DLD1 (cell line): ENCODE data around the gene OR7A10.

Experiments used
- in situ Hi-C: cut with HindIII; loops from 2 replicates; pipeline ENCODE4 v1.10.0; 2017; ENCODE audit warnings: low sequenced_read_pairs

The OR7A10 gene

GRCh38 chr19:14848822-14849221 is at the start of gene OR7A10:
TSS of gene OR7A10 (minus strand) at chr19:14848922. CDS start at chr19:14841877, 7,045 bp downstream.
- in situ Hi-C loops, result no loop called here

GRCh38 chr19:14890643-14891379 is 42.1 kb upstream of the OR7A10 start:
- in situ Hi-C loops, result no loop called here

GRCh38 chr19:14889994-14890642 is 41.4 kb upstream of the OR7A10 start:
- in situ Hi-C loops, result no loop called here

GRCh38 chr19:14886032-14886431 is 37.3 kb upstream of the OR7A10 start, which contains the start of gene OR7A17:
TSS of gene OR7A17 (minus strand) at chr19:14886132. CDS start at chr19:14881355, 4,777 bp downstream.
- in situ Hi-C loops, result no loop called here

GRCh38 chr19:14871619-14872230 is 23.0 kb upstream of the OR7A10 start:
- in situ Hi-C loops, result no loop called here

- in situ Hi-C loops, result no loop called here
Observed at GRCh38 chr19:14868497-14868896, 19.8 kb upstream of the OR7A10 start.

- in situ Hi-C loops, result no loop called here
Observed at GRCh38 chr19:14843578-14843977, 5.1 kb downstream of the OR7A10 start.

GRCh38 chr19:14843169-14843568 is 5.6 kb downstream of the OR7A10 start:
- in situ Hi-C loops, result no loop called here

- in situ Hi-C loops, result no loop called here
Observed at GRCh38 chr19:14840206-14840605, 8.5 kb downstream of the OR7A10 start.

GRCh38 chr19:14837391-14837790 is 11.3 kb downstream of the OR7A10 start:
- in situ Hi-C loops, result no loop called here

- in situ Hi-C loops, result no loop called here
Observed at GRCh38 chr19:14835011-14835410, 13.7 kb downstream of the OR7A10 start, which contains the start of the genes OR7A5 and OR7C1. TSS of gene OR7A5 (minus strand) at chr19:14835185. CDS start at chr19:14828241, 6,944 bp downstream. TSS of gene OR7C1 (minus strand) at chr19:14835185. CDS start at chr19:14800136, 35,049 bp downstream.

GRCh38 chr19:14830702-14831101 is 18.0 kb downstream of the OR7A10 start:
- in situ Hi-C loops, result no loop called here

- in situ Hi-C loops, result no loop called here
Observed at GRCh38 chr19:14826006-14826405, 22.7 kb downstream of the OR7A10 start.

- in situ Hi-C loops, result no loop called here
Observed at GRCh38 chr19:14821937-14822336, 26.8 kb downstream of the OR7A10 start.

GRCh38 chr19:14818588-14818987 is 30.1 kb downstream of the OR7A10 start:
- in situ Hi-C loops, result no loop called here

- in situ Hi-C loops, result no loop called here
Observed at GRCh38 chr19:14817052-14817451, 31.7 kb downstream of the OR7A10 start.

GRCh38 chr19:14814982-14815652 is 33.6 kb downstream of the OR7A10 start:
- in situ Hi-C loops, result no loop called here

- in situ Hi-C loops, result no loop called here
Observed at GRCh38 chr19:14809272-14810057, 39.3 kb downstream of the OR7A10 start.

- in situ Hi-C loops, result no loop called here
Observed at GRCh38 chr19:14804765-14805164, 44.0 kb downstream of the OR7A10 start.

GRCh38 chr19:14798760-14799159 is 50.0 kb downstream of the OR7A10 start:
- in situ Hi-C loops, result no loop called here
